HEK293 (cell line): ENCODE data around the gene PPP1R18.

Experiments
- BCL6B ChIP-seq: fragments of 450-650 bp; formaldehyde crosslinking; IDR thresholded peaks from 2 replicates; pipeline ENCODE4 v1.5.1; 2017; ENCODE audit warnings: missing biosample characterization, missing genetic modification characterization
- FEZF1 ChIP-seq: fragments of 450-650 bp; formaldehyde crosslinking; IDR thresholded peaks from 2 replicates; pipeline ENCODE4 v1.5.1; 2016; ENCODE audit warnings: missing biosample characterization, missing genetic modification characterization
- IKZF3 ChIP-seq: fragments of 450-650 bp; IDR thresholded peaks from 2 replicates; pipeline ENCODE4 v1.5.0; 2018; ENCODE audit warnings: missing biosample characterization, mild to moderate bottlenecking, missing genetic modification characterization, moderate library complexity
- KLF10 ChIP-seq: fragments of 450-650 bp; IDR thresholded peaks from 2 replicates; pipeline ENCODE4 v1.5.1; 2018; ENCODE audit warnings: missing biosample characterization, mild to moderate bottlenecking, missing genetic modification characterization
- KLF17 ChIP-seq: fragments of 450-650 bp; formaldehyde crosslinking; IDR thresholded peaks from 2 replicates; pipeline ENCODE4 v1.5.1; 2016; ENCODE audit warnings: missing biosample characterization, missing genetic modification characterization
- KLF9 ChIP-seq: fragments of 450-650 bp; formaldehyde crosslinking; IDR thresholded peaks from 2 replicates; pipeline ENCODE4 v1.5.1; 2016; ENCODE audit warnings: missing biosample characterization, missing genetic modification characterization, low read depth
- MEIS1 ChIP-seq: sonication (generic); formaldehyde crosslinking; IDR thresholded peaks from 2 replicates; pipeline ENCODE4 v1.8.1; 2022; ENCODE audit warnings: missing genetic modification reagents, mild to moderate bottlenecking, borderline replicate concordance
- PATZ1 ChIP-seq: fragments of 450-650 bp; formaldehyde crosslinking; IDR thresholded peaks from 2 replicates; pipeline ENCODE4 v1.5.1; 2016; ENCODE audit warnings: missing biosample characterization, missing genetic modification characterization
- PRDM1 ChIP-seq: fragments of 450-650 bp; formaldehyde crosslinking; IDR thresholded peaks from 2 replicates; pipeline ENCODE4; 2016; ENCODE audit warnings: missing biosample characterization, missing genetic modification characterization
- SP2 ChIP-seq: fragments of 450-650 bp; formaldehyde crosslinking; IDR thresholded peaks from 2 replicates; pipeline ENCODE4 v1.5.1; 2016; ENCODE audit warnings: missing biosample characterization, missing genetic modification characterization
- ZBTB17 ChIP-seq: fragments of 450-650 bp; formaldehyde crosslinking; IDR thresholded peaks from 2 replicates; pipeline ENCODE4 v1.5.1; 2016; ENCODE audit warnings: missing biosample characterization, missing genetic modification characterization
- ZBTB20 ChIP-seq: fragments of 450-650 bp; formaldehyde crosslinking; IDR thresholded peaks from 2 replicates; pipeline ENCODE4 v1.5.1; 2016; ENCODE audit warnings: missing biosample characterization, missing genetic modification characterization
- ZBTB48 ChIP-seq: fragments of 450-650 bp; formaldehyde crosslinking; IDR thresholded peaks from 2 replicates; pipeline ENCODE4 v1.5.1; 2016; ENCODE audit warnings: missing biosample characterization, missing genetic modification characterization
- ZBTB8A ChIP-seq: fragments of 450-650 bp; formaldehyde crosslinking; IDR thresholded peaks from 2 replicates; pipeline ENCODE4 v1.5.1; 2016; ENCODE audit warnings: missing biosample characterization, missing genetic modification characterization
- ZIC2 ChIP-seq: fragments of 450-650 bp; formaldehyde crosslinking; IDR thresholded peaks from 2 replicates; pipeline ENCODE4 v1.5.1; 2016; ENCODE audit warnings: missing biosample characterization, missing genetic modification characterization
- ZNF2 ChIP-seq: fragments of 450-650 bp; formaldehyde crosslinking; IDR thresholded peaks from 2 replicates; pipeline ENCODE4 v1.5.1; 2016; ENCODE audit warnings: missing biosample characterization, missing genetic modification characterization
- ZNF398 ChIP-seq: fragments of 450-650 bp; formaldehyde crosslinking; IDR thresholded peaks from 2 replicates; pipeline ENCODE4 v1.5.1; 2017; ENCODE audit warnings: missing biosample characterization, missing genetic modification characterization
- ZNF449 ChIP-seq: fragments of 450-650 bp; formaldehyde crosslinking; IDR thresholded peaks from 2 replicates; pipeline ENCODE4 v1.5.1; 2017; ENCODE audit warnings: missing biosample characterization, mild to moderate bottlenecking, missing genetic modification characterization, moderate library complexity
- ZNF544 ChIP-seq: fragments of 450-650 bp; formaldehyde crosslinking; IDR thresholded peaks from 2 replicates; pipeline ENCODE4 v1.5.0; 2017; ENCODE audit warnings: missing biosample characterization, missing genetic modification characterization
- ZNF561 ChIP-seq: fragments of 450-650 bp; IDR thresholded peaks from 2 replicates; pipeline ENCODE4 v1.5.1; 2018; ENCODE audit warnings: missing biosample characterization, missing genetic modification characterization, borderline replicate concordance
- ZNF600 ChIP-seq: fragments of 450-650 bp; formaldehyde crosslinking; IDR thresholded peaks from 2 replicates; pipeline ENCODE4 v1.5.1; 2016; ENCODE audit warnings: missing biosample characterization, missing genetic modification characterization
- ZNF629 ChIP-seq: fragments of 450-650 bp; formaldehyde crosslinking; IDR thresholded peaks from 2 replicates; pipeline ENCODE4 v1.5.1; 2017; ENCODE audit warnings: missing biosample characterization, missing genetic modification characterization
- ZNF660 ChIP-seq: fragments of 450-650 bp; IDR thresholded peaks from 2 replicates; pipeline ENCODE4 v1.5.1; 2018; ENCODE audit warnings: missing biosample characterization, mild to moderate bottlenecking, missing genetic modification characterization
- ZNF692 ChIP-seq: fragments of 450-650 bp; formaldehyde crosslinking; IDR thresholded peaks from 2 replicates; pipeline ENCODE4 v1.5.1; 2016; ENCODE audit warnings: missing biosample characterization, missing genetic modification characterization

PPP1R18 gene

GRCh38 chr6:30690403-30691207, 4.2 kb upstream of the PPP1R18 start, which contains the start of gene NRM (continued):
- TF ChIP-seq PATZ1: peak; percentile 85
- no peak for TF ChIP-seq FEZF1 (tag by site-specific recombination)
- no peak for TF ChIP-seq PRDM1
- TF ChIP-seq ZNF660 (tag by site-specific recombination): peak; percentile 77
- TF ChIP-seq ZNF600 (tag by site-specific recombination): peak; percentile 82
- no peak for TF ChIP-seq MEIS1 (CRISPR knock-in tag)
- 0 out of 2 replicates have a peak, but pooled peaks have one; percentile 8 for TF ChIP-seq KLF17 (tag by site-specific recombination)
- TF ChIP-seq ZNF544 (tag by site-specific recombination): no peak
- peak; percentile 33; the same call in 1 of the 2 replicates for TF ChIP-seq ZNF561 (tag by site-specific recombination)
- peak; percentile 97 for TF ChIP-seq KLF9 (tag by site-specific recombination)
- peak; percentile 87 for TF ChIP-seq ZBTB48 (tag by site-specific recombination)
- TF ChIP-seq ZNF2 (tag by site-specific recombination): peak; percentile 43; the same call in 1 of the 2 replicates
- TF ChIP-seq ZNF449 (tag by site-specific recombination): no peak
- peak; percentile 47; the same call in 1 of the 2 replicates for TF ChIP-seq ZBTB20
- peak; percentile 89 for TF ChIP-seq ZNF398 (tag by site-specific recombination)
- TF ChIP-seq KLF10 (tag by site-specific recombination): peak; percentile 86
- peak; percentile 53 for TF ChIP-seq ZIC2 (tag by site-specific recombination)
- TF ChIP-seq ZBTB8A (tag by site-specific recombination): no peak
- TF ChIP-seq IKZF3 (tag by site-specific recombination): peak; percentile 98
- TF ChIP-seq BCL6B (tag by site-specific recombination): no peak
- no peak for TF ChIP-seq ZNF692 (tag by site-specific recombination)
- TF ChIP-seq SP2: peak; percentile 89
- peak; percentile 90 for TF ChIP-seq ZBTB17 (tag by site-specific recombination)
- TF ChIP-seq ZNF629: peak; percentile 16; the same call in 1 of the 2 replicates
- TF ChIP-seq, all 188 proteins: peak for 32
